Retinal pigment epithelial cell (primary cell): ENCODE results near the gene ATPAF1.

Experiments used
- DNase-seq: peaks from one replicate; pipeline ENCODE4 v3.0.0-alpha.2; 2010; ENCODE audit warnings: low read depth
- H3K4me3 ChIP-seq: 2 replicates; pipeline ENCODE4 v1.5.1; 2011; ENCODE audit warnings: mild to moderate bottlenecking, low read length, control low read depth, moderate library complexity
- CTCF ChIP-seq: conservative IDR thresholded peaks from 2 replicates; pipeline ENCODE4 v1.5.1; 2011; ENCODE audit warnings: low read depth, low read length, control low read depth, inconsistent platforms

ATPAF1 gene

GRCh38 chr1:46616277-46617107 is 51.7 kb downstream of the ATPAF1 start, which contains the start of gene MOB3C:
TSS of gene MOB3C (minus strand) at chr1:46616811. CDS start at chr1:46613321, 3,490 bp downstream.
- TF ChIP-seq CTCF = no peak
- no peak for DNase-seq
- H3K4me3 ChIP-seq = peak within 1 kb of the TSS; percentile 73

- DNase-seq = no peak
- H3K4me3 ChIP-seq = peak overlapping the region; percentile 73
- TF ChIP-seq CTCF = no peak
Observed at GRCh38 chr1:46615735-46616134, 52.4 kb downstream of the ATPAF1 start.

GRCh38 chr1:46615088-46615487 is 53.1 kb downstream of the ATPAF1 start:
- H3K4me3 ChIP-seq = no peak overlapping the region
- no peak for TF ChIP-seq CTCF
- DNase-seq = no peak

- no peak for DNase-seq
- H3K4me3 ChIP-seq = no peak overlapping the region
- no peak for TF ChIP-seq CTCF
Observed at GRCh38 chr1:46614604-46614984, 53.6 kb downstream of the ATPAF1 start.

GRCh38 chr1:46613661-46614603 is 54.2 kb downstream of the ATPAF1 start:
- no peak overlapping the region for H3K4me3 ChIP-seq
- no peak for TF ChIP-seq CTCF
- no peak for DNase-seq

- no peak for TF ChIP-seq CTCF
- DNase-seq = no peak
- no peak overlapping the region for H3K4me3 ChIP-seq
Observed at GRCh38 chr1:46612937-46613660, 55.1 kb downstream of the ATPAF1 start.
